WTC11 (cell line): ENCODE measurements around the gene KCNIP3.

Experiments used
- TF ChIP-seq, protein P1 (sequence below): fragments of 200-600 bp; IDR thresholded peaks from 2 replicates; pipeline ENCODE4 v1.8.0; 2022; ENCODE audit warnings: antibody characterized with exemption
- TF ChIP-seq, protein P2 (sequence below): sonication (generic); formaldehyde crosslinking; IDR thresholded peaks from 2 replicates; pipeline ENCODE4 v1.8.0; 2022; ENCODE audit warnings: mild to moderate bottlenecking, missing genetic modification reagents
- TF ChIP-seq, protein P3 (sequence below): sonication (generic); formaldehyde crosslinking; IDR thresholded peaks from 2 replicates; pipeline ENCODE4 v1.8.1; 2022; ENCODE audit warnings: mild to moderate bottlenecking, moderate library complexity, missing genetic modification reagents

DNA sequence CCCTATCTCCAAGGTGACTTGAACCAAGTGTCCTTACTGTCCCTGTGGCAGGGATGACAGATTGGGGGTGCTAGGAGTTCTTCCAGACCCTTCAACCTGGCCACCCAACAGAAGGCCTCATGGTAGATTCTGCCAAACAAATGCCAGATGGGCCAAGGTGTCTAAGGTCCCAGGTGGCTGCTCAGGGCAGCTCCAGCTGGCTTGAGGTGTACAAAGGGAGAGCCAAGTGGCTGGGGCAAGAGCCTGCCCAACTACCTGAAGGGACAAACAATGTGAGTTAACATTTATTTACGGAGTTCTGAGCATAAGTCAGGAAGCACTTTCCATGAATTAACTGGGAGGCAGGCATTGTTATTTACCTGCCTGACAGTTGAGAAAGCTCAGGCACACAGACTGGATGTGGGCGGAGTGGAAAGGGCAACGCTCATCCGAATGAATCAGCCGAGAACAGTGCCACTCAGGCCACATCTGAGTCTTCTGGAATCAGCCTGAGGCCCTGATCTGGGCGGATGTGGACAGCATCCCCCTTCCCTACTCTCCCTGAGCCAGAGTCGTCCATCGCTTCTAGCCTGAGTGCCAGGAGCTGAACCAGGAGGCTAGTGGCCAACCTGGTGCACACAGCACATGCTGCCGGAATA lies 4.4 kb upstream of the KCNIP3 start:
- TF ChIP-seq, protein P1, sequence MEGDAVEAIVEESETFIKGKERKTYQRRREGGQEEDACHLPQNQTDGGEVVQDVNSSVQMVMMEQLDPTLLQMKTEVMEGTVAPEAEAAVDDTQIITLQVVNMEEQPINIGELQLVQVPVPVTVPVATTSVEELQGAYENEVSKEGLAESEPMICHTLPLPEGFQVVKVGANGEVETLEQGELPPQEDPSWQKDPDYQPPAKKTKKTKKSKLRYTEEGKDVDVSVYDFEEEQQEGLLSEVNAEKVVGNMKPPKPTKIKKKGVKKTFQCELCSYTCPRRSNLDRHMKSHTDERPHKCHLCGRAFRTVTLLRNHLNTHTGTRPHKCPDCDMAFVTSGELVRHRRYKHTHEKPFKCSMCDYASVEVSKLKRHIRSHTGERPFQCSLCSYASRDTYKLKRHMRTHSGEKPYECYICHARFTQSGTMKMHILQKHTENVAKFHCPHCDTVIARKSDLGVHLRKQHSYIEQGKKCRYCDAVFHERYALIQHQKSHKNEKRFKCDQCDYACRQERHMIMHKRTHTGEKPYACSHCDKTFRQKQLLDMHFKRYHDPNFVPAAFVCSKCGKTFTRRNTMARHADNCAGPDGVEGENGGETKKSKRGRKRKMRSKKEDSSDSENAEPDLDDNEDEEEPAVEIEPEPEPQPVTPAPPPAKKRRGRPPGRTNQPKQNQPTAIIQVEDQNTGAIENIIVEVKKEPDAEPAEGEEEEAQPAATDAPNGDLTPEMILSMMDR = no peak
- TF ChIP-seq, protein P2, sequence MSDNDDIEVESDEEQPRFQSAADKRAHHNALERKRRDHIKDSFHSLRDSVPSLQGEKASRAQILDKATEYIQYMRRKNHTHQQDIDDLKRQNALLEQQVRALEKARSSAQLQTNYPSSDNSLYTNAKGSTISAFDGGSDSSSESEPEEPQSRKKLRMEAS (CRISPR knock-in tag) = no peak
- TF ChIP-seq, protein P3, sequence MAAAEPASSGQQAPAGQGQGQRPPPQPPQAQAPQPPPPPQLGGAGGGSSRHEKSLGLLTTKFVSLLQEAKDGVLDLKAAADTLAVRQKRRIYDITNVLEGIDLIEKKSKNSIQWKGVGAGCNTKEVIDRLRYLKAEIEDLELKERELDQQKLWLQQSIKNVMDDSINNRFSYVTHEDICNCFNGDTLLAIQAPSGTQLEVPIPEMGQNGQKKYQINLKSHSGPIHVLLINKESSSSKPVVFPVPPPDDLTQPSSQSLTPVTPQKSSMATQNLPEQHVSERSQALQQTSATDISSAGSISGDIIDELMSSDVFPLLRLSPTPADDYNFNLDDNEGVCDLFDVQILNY = no peak
